ENCODE data around the gene CLIC1.

DNA sequence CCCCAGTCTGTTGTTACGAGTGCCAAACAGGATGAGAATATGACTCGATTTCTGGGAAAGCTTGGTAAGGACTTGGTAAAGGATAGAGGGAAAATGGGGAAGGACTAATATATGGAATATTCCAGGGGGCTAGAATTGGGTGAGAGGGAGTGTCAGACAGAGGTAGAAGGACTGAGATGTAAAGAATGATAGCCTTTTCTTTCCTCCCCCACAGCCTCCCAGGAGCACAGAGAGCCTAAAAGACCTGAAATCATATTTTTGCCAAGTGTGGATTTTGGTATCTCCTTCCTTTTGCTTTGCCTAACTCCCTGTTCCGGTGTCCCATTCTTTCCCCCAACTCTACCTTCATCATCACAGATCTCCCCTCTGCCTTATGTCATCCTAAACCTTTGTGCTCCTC is 6.6 kb upstream of the CLIC1 start:
- TF ChIP-seq, protein P1, sequence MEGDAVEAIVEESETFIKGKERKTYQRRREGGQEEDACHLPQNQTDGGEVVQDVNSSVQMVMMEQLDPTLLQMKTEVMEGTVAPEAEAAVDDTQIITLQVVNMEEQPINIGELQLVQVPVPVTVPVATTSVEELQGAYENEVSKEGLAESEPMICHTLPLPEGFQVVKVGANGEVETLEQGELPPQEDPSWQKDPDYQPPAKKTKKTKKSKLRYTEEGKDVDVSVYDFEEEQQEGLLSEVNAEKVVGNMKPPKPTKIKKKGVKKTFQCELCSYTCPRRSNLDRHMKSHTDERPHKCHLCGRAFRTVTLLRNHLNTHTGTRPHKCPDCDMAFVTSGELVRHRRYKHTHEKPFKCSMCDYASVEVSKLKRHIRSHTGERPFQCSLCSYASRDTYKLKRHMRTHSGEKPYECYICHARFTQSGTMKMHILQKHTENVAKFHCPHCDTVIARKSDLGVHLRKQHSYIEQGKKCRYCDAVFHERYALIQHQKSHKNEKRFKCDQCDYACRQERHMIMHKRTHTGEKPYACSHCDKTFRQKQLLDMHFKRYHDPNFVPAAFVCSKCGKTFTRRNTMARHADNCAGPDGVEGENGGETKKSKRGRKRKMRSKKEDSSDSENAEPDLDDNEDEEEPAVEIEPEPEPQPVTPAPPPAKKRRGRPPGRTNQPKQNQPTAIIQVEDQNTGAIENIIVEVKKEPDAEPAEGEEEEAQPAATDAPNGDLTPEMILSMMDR (conservative IDR thresholded peaks at IDR 0.05; ENCODE audit: low read length): no peak
- TF ChIP-seq EZH2phosphoT487 (IDR thresholded peaks at IDR 0.05; ENCODE audit: borderline replicate concordance): no peak

Measured in Loucy (cell line).